Loucy (cell line): Measurements from ENCODE around the gene SLC6A2.

Experiments
- EZH2phosphoT487 ChIP-seq: fragments of 200-600 bp; IDR thresholded peaks from 2 replicates; pipeline ENCODE4 v1.6.1; 2018; ENCODE audit warnings: antibody characterized with exemption, mild to moderate bottlenecking, moderate library complexity, borderline replicate concordance
- TF ChIP-seq, protein P1 (sequence below): fragments of 200-600 bp; sonication (generic); conservative IDR thresholded peaks from 2 replicates; pipeline ENCODE4 v1.5.1; 2014; ENCODE audit warnings: mild to moderate bottlenecking, antibody characterized with exemption, low read length

GRCh38 chr16:55623640-55624039 lies 32.1 kb upstream of the SLC6A2 start:
- TF ChIP-seq, protein P1, sequence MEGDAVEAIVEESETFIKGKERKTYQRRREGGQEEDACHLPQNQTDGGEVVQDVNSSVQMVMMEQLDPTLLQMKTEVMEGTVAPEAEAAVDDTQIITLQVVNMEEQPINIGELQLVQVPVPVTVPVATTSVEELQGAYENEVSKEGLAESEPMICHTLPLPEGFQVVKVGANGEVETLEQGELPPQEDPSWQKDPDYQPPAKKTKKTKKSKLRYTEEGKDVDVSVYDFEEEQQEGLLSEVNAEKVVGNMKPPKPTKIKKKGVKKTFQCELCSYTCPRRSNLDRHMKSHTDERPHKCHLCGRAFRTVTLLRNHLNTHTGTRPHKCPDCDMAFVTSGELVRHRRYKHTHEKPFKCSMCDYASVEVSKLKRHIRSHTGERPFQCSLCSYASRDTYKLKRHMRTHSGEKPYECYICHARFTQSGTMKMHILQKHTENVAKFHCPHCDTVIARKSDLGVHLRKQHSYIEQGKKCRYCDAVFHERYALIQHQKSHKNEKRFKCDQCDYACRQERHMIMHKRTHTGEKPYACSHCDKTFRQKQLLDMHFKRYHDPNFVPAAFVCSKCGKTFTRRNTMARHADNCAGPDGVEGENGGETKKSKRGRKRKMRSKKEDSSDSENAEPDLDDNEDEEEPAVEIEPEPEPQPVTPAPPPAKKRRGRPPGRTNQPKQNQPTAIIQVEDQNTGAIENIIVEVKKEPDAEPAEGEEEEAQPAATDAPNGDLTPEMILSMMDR: peak; percentile 25; the same call in 1 of the 2 replicates
- no peak for TF ChIP-seq EZH2phosphoT487
